GM12878 (cell line): ENCODE data around the gene CEP170B. TPM values are rescaled to one million over a fixed set of nuclear protein-coding genes. Genes with fewer than 3 reads are reported as not detected.

Experiments used
- ATAC-seq: fragments of 200-7000 bp; cut with Tn5 transposase; 3 replicates; pipeline ENCODE4 v1.9.1; 2020; ENCODE audit warnings: mild to moderate bottlenecking, moderate library complexity
- BruUV-seq: library from RNA; stranded (reverse); fragments of 400-500 nt; replicated peaks from 2 replicates; lab custom pipeline; 2021; lab: Mats Ljungman, UMichigan
- CTCF ChIA-PET: fragments of 300-600 bp; sonication (Branson Sonifier 250); formaldehyde crosslinking; extraction: SDS; loops from one replicate; lab custom pipeline; 2021; ENCODE audit warnings: inconsistent platforms; lab: Yijun Ruan, JAX
- POLR2A ChIA-PET: fragments of 350-600 bp; formaldehyde crosslinking; extraction: SDS; loops from one replicate; lab custom pipeline; 2021; ENCODE audit warnings: inconsistent platforms; lab: Charles Lee
- RAD21 ChIA-PET: fragments of 300-600 bp; sonication (Branson Sonifier 250); formaldehyde crosslinking; loops from one replicate; lab custom pipeline; 2023; ENCODE audit warnings: antibody characterized with exemption; ENCODE audit not compliant: unreplicated experiment; lab: Charles Lee
- SMC1A ChIA-PET: fragments of 300-600 bp; sonication (Branson Sonifier 250); formaldehyde crosslinking; loops from one replicate; lab custom pipeline; 2023; ENCODE audit not compliant: unreplicated experiment, uncharacterized antibody; lab: Charles Lee
- DNase-seq: peaks from one replicate; pipeline ENCODE4 v3.0.0-alpha.2; 2011; ENCODE audit warnings: low read depth, low spot score
- FAIRE-seq: peaks from 3 replicates; lab custom pipeline; 2011; peaks lifted over from hg19 to GRCh38; lab: Jason Lieb, UNC
- H2AFZ ChIP-seq: 2 replicates; pipeline ENCODE4 v1.6.0; 2011; ENCODE audit warnings: low read depth, low read length, control low read depth; ENCODE audit not compliant: control insufficient read depth
- H3K27ac ChIP-seq: 2 replicates; pipeline ENCODE4 v1.5.1; 2011; ENCODE audit warnings: control low read depth; ENCODE audit not compliant: control insufficient read depth, insufficient read depth
- H3K27me3 ChIP-seq, 2 experiments: replicated peaks in 1 of 2; 2 replicates each; pipeline versions ENCODE4 v1.6.0 to v1.6.1; 2011; ENCODE audit warnings: low read length in 1 of 2; ENCODE audit not compliant: control insufficient read depth in 2 of 2, insufficient read depth in 2 of 2
- H3K36me3 ChIP-seq, 2 experiments: 2 replicates each; pipeline ENCODE4 v1.5.1; 2011; ENCODE audit warnings: low read length in 1 of 2; ENCODE audit not compliant: control insufficient read depth in 2 of 2, insufficient read depth in 2 of 2
- H3K4me1 ChIP-seq: 2 replicates; pipeline ENCODE4 v1.6.1; 2011; ENCODE audit warnings: mild to moderate bottlenecking, low read length, moderate library complexity, mixed read lengths; ENCODE audit not compliant: control insufficient read depth, insufficient read depth
- H3K4me2 ChIP-seq: 2 replicates; pipeline ENCODE4 v1.6.0; 2011; ENCODE audit warnings: control low read depth; ENCODE audit not compliant: control insufficient read depth, insufficient read depth
- H3K4me3 ChIP-seq: fragments of 200-600 bp; sonication (generic); 2 replicates; pipeline ENCODE4 v1.5.1; 2016
- H3K79me2 ChIP-seq: 2 replicates; pipeline ENCODE4 v1.6.0; 2011; ENCODE audit warnings: low read length; ENCODE audit not compliant: control insufficient read depth, insufficient read depth
- H3K9ac ChIP-seq: 2 replicates; pipeline ENCODE4 v1.8.0; 2011; ENCODE audit warnings: low read length, control low read depth, mixed read lengths; ENCODE audit not compliant: control insufficient read depth, insufficient read depth
- H3K9me3 ChIP-seq: replicated peaks from 3 replicates; pipeline ENCODE4 v1.5.1; 2011; ENCODE audit warnings: mild to moderate bottlenecking, low read length; ENCODE audit not compliant: control insufficient read depth, insufficient read depth
- H4K20me1 ChIP-seq: 2 replicates; pipeline ENCODE4 v1.6.0; 2011; ENCODE audit not compliant: control insufficient read depth, insufficient read depth
- BMI1 ChIP-seq: fragments of 450-650 bp; IDR thresholded peaks from 2 replicates; pipeline ENCODE4 v1.6.1; 2016; ENCODE audit warnings: mild to moderate bottlenecking, moderate library complexity, borderline replicate concordance
- CEBPB ChIP-seq, 2 experiments: fragments of 150-350 bp in 1 of 2; IDR thresholded peaks; 2 replicates each; pipeline ENCODE4 v1.6.1; 2012 to 2014; ENCODE audit warnings: low read depth in 2 of 2, low read length in 2 of 2, borderline replicate concordance in 1 of 2, inconsistent platforms in 1 of 2
- CHD1 ChIP-seq: IDR thresholded peaks from 2 replicates; pipeline ENCODE4 v1.6.1; 2012; ENCODE audit warnings: low read depth, low read length, improper control_type of control experiment
- CREB1 ChIP-seq: IDR thresholded peaks from 2 replicates; pipeline ENCODE4 v1.6.1; 2012; ENCODE audit warnings: low read depth, mild to moderate bottlenecking, inconsistent platforms
- CREM ChIP-seq: IDR thresholded peaks from 2 replicates; pipeline ENCODE4 v1.6.1; 2014; ENCODE audit warnings: antibody characterized with exemption, low read depth
- E4F1 ChIP-seq: fragments of 450-650 bp; IDR thresholded peaks from 2 replicates; pipeline ENCODE4 v1.6.1; 2018; ENCODE audit warnings: borderline replicate concordance, mild to moderate bottlenecking; ENCODE audit not compliant: partially characterized antibody
- ESRRA ChIP-seq: IDR thresholded peaks from 2 replicates; pipeline ENCODE4 v1.6.1; 2012; ENCODE audit warnings: mild to moderate bottlenecking, low read length, improper control_type of control experiment
- EZH2 ChIP-seq: IDR thresholded peaks from 2 replicates; pipeline ENCODE4 v1.6.1; 2012; ENCODE audit warnings: low read depth, mild to moderate bottlenecking, control low read depth, inconsistent platforms, low read length, borderline replicate concordance; ENCODE audit not compliant: control insufficient read depth
- KAT2A ChIP-seq: conservative IDR thresholded peaks from 2 replicates; pipeline ENCODE4 v1.6.1; 2011; ENCODE audit warnings: low read depth, low read length; ENCODE audit not compliant: control insufficient read depth
- KDM1A ChIP-seq: fragments of 200-600 bp; sonication (generic); IDR thresholded peaks from 2 replicates; pipeline ENCODE4 v1.6.1; 2016; ENCODE audit warnings: borderline replicate concordance
- MTA3 ChIP-seq: IDR thresholded peaks from 2 replicates; pipeline ENCODE4 v1.6.1; 2012; ENCODE audit warnings: low read length, inconsistent platforms, borderline replicate concordance
- MYB ChIP-seq: fragments of 150-350 bp; IDR thresholded peaks from 2 replicates; pipeline ENCODE4 v1.6.1; 2014; ENCODE audit warnings: mild to moderate bottlenecking, low read depth, low read length, borderline replicate concordance
- NFYA ChIP-seq: IDR thresholded peaks from 2 replicates; pipeline ENCODE4 v1.6.1; 2011; ENCODE audit warnings: low read depth, mild to moderate bottlenecking, low read length, improper control_type of control experiment, borderline replicate concordance
- NKRF ChIP-seq: fragments of 450-650 bp; conservative IDR thresholded peaks from 2 replicates; pipeline ENCODE4 v1.6.1; 2017; ENCODE audit warnings: mild to moderate bottlenecking, moderate library complexity
- NR2C1 ChIP-seq: fragments of 450-650 bp; IDR thresholded peaks from 2 replicates; pipeline ENCODE4 v1.6.1; 2017; ENCODE audit warnings: antibody characterized with exemption, mild to moderate bottlenecking, moderate library complexity
- PAX8 ChIP-seq: fragments of 450-650 bp; IDR thresholded peaks from 2 replicates; pipeline ENCODE4 v1.6.1; 2017; ENCODE audit warnings: mild to moderate bottlenecking, moderate library complexity
- PML ChIP-seq: IDR thresholded peaks from 2 replicates; pipeline ENCODE4 v1.6.1; 2012; ENCODE audit warnings: low read length, inconsistent platforms
- SMC3 ChIP-seq: IDR thresholded peaks from 2 replicates; pipeline ENCODE4 v1.6.1; 2011; ENCODE audit warnings: low read length, improper control_type of control experiment, borderline replicate concordance
- SPI1 ChIP-seq: IDR thresholded peaks from 2 replicates; pipeline ENCODE4 v1.6.1; 2011; ENCODE audit warnings: low read depth, mild to moderate bottlenecking, low read length, moderate library complexity, borderline replicate concordance; ENCODE audit not compliant: insufficient read depth
- YBX1 ChIP-seq: fragments of 450-650 bp; IDR thresholded peaks from 2 replicates; pipeline ENCODE4 v1.6.1; 2016; ENCODE audit warnings: antibody characterized with exemption
- WGBS: methylation state at CpG from one replicate; pipeline ENCODE4 v1.1.6; 2016; ENCODE audit warnings: low lambda C conversion rate; ENCODE audit not compliant: insufficient replicate concordance, insufficient coverage; ENCODE audit errors: missing lambda C conversion rate; 5-methylcytosine and 5-hydroxymethylcytosine counted together
- in situ Hi-C: fragments of 300-500 bp; cut with MboI; formaldehyde crosslinking; loops from 9 replicates; pipeline ENCODE4 v1.14.3; 2018; ENCODE audit warnings: mixed read lengths
- intact Hi-C: fragments of 100-400 bp; cut with micrococcal nuclease; formaldehyde crosslinking; loops from one replicate; pipeline ENCODE4 v1.14.2; 2022; ENCODE audit not compliant: unreplicated experiment
- polyA plus RNA-seq, 11 experiments: library from polyadenylated mRNA; depleted of rRNA in 4 of 11; unstranded in 6 of 11; stranded (reverse) in 5 of 11; fragments of >200 nt; fragmentation: Nextera tagmentation in 4 of 11; fragmentation: Illumina TruSeq in 1 of 11; extraction: Ambion mirVana in 4 of 11; extraction: Trizol in 1 of 11; gene quantifications; 1 replicate in 1 of 11; 2 replicates in 10 of 11; pipeline versions ENCODE4 v1.2.1 to v1.2.3, GENCODE V29; 2011 to 2016; ENCODE audit warnings: inconsistent platforms in 2 of 11, missing spikeins in 2 of 11, low read depth in 1 of 11
- total RNA-seq, 4 experiments: library from RNA; depleted of rRNA in 3 of 4; stranded (reverse); fragments of >200 nt in 3 of 4; fragmentation: Illumina TruSeq in 1 of 4; extraction: Trizol in 1 of 4; gene quantifications; 2 replicates each; pipeline versions ENCODE4 v1.2.1 to v1.2.3, GENCODE V29; 2013 to 2021

Gene CEP170B
- total and polyA plus RNA-seq, 10 of the 15 experiments (the other 5 are each of a cell fraction or from before 2014, with no cell fraction given): 0.01 to 0.44 (median 0.05) TPM; not detected in 4

GRCh38 chr14:104941508-104942365 lies 76.7 kb downstream of the CEP170B start (continued):
- no peak for TF ChIP-seq NKRF
- TF ChIP-seq SMC3: no peak
- TF ChIP-seq BMI1: no peak
- no peak for TF ChIP-seq ESRRA

- Histone ChIP-seq H3K36me3 (no peaks in the 10 kb centered on the region), H3K27me3 (peaks cover 0 to 3% of the 10 kb centered on the region in 2 experiments; a peak in 2 of 4 replicates), H3K9me3 (no peaks in the 10 kb centered on the region), H3K79me2 (no peaks in the 10 kb centered on the region), H2AFZ (no peak overlapping the region), H3K4me3 (no peak overlapping the region), H3K27ac (no peak overlapping the region), H3K9ac (no peak overlapping the region), H3K4me2 (no peak overlapping the region), H4K20me1 (no peaks in the 10 kb centered on the region), H3K4me1 (no peaks in the 10 kb centered on the region)
- CTCF ChIA-PET: no interaction called here
- WGBS: 61% methylated on average over 16 of the region's 16 CpGs
- POLR2A ChIA-PET: no interaction called here
- in situ Hi-C loops (no loop called here), intact Hi-C loops (no loop called here)
- no peak for FAIRE-seq
- RAD21 ChIA-PET: no interaction called here
- no TSS peak for BruUV-seq
- SMC1A ChIA-PET: no interaction called here
- no peak for ATAC-seq
- no peak for DNase-seq
- TF ChIP-seq YBX1: no peak
- no peak for TF ChIP-seq NR2C1
- no peak for TF ChIP-seq SPI1
- TF ChIP-seq KAT2A: no peak
- no peak for TF ChIP-seq NFYA
- no peak for TF ChIP-seq MTA3
- TF ChIP-seq EZH2: no peak
- no peak for TF ChIP-seq CREM
- TF ChIP-seq CEBPB (IDR thresholded peaks at IDR 0.05; ENCODE audit: borderline replicate concordance in 1 of 2, low read depth in 2 of 2, low read length in 2 of 2): no peak
- TF ChIP-seq CREB1: no peak
- no peak for TF ChIP-seq CHD1
- no peak for TF ChIP-seq PML
- TF ChIP-seq PAX8: no peak
- no peak for TF ChIP-seq MYB
- TF ChIP-seq E4F1: no peak
- TF ChIP-seq KDM1A: no peak
Measured at GRCh38 chr14:104942586-104942985, 77.5 kb downstream of the CEP170B start.
